GM19035 (cell line): ENCODE data around the gene MCIDAS.
A peak's percentile ranks its signal among the peaks of the same experiment; 100 is the strongest.

Experiments used
- ATAC-seq: cut with Tn5 transposase; IDR thresholded peaks from one replicate; pipeline ENCODE4 v1.9.1; 2021; ENCODE audit not compliant: unreplicated experiment

Gene MCIDAS

DNA sequence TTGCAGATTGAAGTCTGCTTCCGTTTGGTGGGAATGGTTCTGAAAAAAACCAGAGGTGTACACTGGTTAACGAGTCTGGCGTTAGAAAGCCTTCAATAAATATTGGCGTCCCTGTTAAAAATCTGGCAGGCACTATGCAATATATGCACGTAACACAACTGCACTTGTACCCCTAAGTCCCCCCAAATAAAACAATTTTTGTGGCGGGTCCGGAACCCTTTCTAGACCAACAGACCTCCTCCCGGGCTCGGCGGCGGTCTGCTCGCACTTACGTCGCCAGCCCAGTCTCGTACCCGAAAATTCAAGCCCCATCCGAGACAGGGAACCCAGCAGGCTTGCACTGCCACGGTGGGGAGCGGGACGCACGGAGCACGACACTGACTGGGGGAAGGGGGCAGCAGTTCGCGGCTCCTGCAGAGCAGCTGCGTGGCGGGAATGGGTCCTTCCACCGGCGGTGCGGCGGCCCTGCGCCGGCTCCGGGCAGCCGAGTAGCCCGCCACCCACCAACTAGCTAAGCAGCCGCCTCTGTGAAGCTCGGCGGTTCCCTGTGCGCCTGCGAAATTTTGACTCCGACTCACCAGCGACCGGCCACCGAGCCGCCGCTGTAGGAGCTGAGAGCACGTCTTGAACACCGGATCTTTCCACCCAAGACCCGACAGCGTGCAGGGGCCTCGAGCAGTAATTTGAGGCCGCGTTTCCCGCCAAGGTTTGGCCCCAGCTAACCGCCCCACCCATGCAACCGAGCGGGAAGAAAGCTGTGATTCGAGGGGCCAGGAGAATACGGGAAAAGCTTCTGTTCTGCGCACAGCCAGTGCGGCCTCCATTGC, 3.9 kb downstream of the MCIDAS start:
- no peak for ATAC-seq

DNA sequence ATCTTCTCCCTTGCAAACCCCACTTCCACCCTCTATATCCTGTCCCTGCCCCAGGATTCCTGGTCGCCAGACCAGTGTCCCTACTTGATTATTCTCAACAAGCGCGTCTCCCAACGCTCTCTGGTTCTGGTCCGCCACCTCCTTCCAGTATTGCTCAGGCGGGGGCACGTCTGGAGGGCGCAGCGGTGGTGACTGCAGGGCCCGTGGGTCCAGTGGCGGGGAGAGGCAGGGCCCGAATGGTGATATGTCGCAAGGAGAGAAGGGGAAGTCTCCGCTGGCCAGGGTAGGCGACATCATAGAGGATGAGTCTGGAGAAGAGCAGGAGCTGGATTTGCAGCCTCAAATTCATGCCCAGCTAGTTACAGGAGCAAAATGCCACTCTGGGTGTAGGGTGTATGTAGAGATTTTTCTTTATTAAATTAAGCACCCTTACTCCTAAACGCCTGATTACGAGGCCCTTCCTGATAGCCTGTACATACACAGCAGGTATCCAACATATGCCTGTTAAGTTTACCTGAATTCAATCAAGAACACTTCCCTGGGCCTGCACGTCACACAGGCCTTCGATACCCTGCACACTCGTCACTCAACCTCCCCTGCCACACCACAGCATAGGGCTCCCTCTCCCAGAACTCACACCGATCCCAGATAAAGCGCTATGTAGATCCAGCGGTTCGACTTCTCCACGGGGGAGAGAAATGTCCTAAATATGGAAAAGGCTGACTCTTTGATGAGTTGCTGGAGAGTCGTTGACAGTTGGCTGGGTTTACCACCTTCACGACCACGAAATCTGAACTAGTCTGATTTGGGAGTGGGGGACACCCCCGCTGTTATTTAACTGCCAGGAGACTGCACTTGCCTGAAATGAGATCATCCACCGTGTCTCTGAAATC, 4.8 kb downstream of the MCIDAS start:
- ATAC-seq = no peak

DNA sequence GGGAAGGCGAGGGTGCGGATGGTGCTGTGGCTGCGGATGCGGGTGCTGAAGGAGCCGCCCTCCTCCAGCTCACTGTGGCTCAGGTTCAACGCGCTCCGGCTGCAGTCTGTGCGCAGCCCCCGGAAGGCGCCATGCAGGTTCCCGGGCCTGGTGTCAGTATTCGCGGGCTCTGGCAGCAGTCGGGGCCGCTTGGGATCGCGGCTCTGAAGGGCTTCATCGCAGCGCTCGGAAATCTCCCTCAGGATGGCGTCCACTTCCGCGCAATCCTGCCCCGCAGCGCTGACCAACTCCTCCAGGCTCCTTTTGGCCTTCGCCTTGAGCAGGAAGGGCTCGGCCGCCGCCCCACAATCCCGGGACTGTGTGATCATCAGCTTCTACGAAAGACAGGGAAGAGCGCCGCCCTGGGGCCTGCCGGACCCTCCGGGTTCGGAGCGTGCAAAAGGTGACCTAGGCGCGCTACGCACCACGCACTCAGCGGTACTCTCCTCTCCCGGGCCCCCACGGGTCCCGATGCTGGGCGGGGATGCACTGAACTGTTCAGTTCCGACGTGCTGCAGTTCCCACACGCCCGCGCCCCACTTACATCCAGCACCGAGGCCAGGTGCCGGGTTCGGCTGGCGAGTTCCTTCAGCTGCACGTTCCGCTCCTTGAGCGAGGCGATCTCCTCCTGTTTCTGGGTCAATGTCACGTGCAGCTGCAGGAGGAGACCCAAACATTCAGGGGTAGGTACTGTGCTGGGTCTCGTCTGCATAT, 6.5 kb downstream of the MCIDAS start:
- ATAC-seq = no peak

GRCh38 chr5:55219770-55220169, 7.3 kb downstream of the MCIDAS start:
- no peak for ATAC-seq

GRCh38 chr5:55218967-55219366, 8.1 kb downstream of the MCIDAS start:
- no peak for ATAC-seq

- ATAC-seq = no peak
These were observed 15.8 kb downstream of the MCIDAS start for GRCh38 chr5:55211184-55211874.

- no peak for ATAC-seq
These were observed 22.1 kb downstream of the MCIDAS start for GRCh38 chr5:55205001-55205400.

- no peak for ATAC-seq
These were observed 36.0 kb downstream of the MCIDAS start for GRCh38 chr5:55191165-55191564.

DNA sequence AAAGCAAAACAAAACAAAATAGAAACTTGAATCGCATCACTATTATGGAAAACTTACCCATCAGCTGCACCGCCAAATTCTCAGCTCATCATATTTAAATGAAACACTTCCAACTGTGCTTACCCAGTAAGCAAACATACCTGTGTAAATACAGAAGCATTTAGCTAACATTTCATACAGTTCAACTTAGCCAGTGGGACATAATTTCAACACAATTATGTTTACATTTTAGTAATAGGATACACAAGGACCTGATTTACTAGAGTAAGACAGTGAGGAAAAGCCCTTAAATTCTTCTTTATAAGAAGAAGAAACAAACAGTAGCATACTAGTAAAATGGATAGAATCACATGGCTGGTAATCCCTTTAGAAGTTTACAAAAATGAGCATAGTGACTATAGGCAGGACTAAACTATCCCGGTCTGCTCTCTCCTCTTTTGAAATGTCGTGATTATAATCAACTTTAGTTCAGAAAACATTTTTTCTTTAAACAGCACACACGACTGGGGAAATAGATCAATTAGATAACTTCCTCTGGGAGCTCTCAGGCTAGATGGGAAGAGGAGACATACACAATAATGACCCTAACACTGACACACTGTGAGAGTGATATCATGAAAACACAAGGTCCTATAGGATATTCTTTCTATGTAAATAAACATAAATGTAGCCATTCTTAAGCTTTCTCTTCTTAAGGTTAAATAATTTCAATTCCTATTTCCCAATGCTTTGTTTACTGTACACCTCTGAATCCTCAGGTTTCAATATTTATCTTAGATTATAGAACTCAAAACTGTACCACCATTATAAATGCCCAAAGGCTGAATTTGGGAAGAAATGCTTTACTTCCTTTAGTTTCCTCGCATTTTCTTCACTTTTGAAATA, 38.2 kb downstream of the MCIDAS start:
- no peak for ATAC-seq

- no peak for ATAC-seq
These were observed 39.7 kb downstream of the MCIDAS start for GRCh38 chr5:55187370-55187769.

DNA sequence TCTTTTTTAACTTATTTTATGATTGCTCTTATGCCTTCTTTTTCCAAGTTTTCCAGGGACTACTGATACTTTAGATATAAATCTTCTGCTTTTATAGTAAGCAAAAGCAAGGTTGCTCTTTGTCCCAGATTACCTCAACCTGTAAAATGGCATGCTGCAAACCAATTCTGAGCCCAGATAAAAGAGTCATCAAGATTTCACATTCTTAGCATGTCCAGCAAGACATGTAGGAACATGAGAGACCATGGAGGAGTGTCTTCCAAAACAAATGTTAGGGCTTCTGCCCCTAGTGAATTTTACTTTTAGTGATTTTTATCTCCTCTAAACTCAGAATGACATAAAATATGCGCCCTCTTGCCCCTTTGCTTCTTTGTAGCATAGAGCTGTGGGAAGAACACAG, 47.1 kb downstream of the MCIDAS start:
- ATAC-seq = no peak

DNA sequence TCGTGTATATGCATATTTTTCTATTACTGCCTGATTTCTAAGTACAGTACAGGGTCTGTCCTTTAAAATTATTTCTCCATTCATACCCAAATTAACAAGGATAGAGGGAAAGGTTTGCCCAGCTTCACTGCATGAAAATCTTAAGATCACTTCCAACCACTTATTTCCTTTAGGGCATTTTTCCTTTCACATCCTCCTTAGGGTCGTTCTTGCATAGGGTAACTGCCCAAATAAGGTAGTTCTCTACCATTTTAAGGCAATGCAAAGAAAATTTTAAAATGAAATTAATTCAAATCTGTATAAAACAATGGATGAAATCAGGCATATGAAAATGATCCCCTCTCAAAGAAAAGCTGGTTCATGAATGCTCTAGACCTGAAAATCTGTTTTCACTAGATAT, 50.0 kb downstream of the MCIDAS start:
- no peak for ATAC-seq

DNA sequence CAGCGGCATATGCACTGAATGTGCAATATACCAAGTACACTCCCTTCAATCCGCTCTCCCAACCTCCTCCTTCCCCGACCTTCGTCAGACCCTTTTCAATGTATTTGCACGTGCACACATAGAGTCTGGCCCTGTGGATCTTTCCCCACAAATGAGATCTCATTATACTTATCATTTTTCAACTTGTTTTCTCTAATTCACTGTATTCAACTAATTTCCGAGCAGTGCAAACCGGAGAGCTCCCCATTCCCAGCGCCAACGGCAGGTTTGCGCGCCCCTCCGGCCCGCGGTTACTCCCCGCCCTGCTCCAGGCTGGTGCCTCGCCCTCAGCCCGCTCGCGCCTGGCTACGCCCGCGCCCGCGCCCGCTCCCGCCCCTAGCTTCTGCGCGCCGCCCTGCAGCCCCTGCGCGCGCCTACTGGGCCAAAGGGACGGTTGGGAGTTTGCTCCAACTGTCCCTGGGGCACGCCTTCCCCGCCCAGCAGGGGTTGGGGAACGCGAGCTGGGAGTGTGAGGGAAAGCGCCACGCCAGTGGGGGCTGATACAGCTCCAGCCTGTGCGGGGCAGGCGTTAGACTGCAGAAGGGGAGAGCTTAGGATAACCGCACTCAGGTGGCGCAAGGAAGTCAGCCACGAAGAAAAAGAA, 50.8 kb downstream of the MCIDAS start:
- ATAC-seq = no peak

GRCh38 chr5:55175781-55176175, 51.3 kb downstream of the MCIDAS start:
- ATAC-seq = no peak

GRCh38 chr5:55173687-55174230, 53.4 kb downstream of the MCIDAS start:
- ATAC-seq = peak; percentile 7

DNA sequence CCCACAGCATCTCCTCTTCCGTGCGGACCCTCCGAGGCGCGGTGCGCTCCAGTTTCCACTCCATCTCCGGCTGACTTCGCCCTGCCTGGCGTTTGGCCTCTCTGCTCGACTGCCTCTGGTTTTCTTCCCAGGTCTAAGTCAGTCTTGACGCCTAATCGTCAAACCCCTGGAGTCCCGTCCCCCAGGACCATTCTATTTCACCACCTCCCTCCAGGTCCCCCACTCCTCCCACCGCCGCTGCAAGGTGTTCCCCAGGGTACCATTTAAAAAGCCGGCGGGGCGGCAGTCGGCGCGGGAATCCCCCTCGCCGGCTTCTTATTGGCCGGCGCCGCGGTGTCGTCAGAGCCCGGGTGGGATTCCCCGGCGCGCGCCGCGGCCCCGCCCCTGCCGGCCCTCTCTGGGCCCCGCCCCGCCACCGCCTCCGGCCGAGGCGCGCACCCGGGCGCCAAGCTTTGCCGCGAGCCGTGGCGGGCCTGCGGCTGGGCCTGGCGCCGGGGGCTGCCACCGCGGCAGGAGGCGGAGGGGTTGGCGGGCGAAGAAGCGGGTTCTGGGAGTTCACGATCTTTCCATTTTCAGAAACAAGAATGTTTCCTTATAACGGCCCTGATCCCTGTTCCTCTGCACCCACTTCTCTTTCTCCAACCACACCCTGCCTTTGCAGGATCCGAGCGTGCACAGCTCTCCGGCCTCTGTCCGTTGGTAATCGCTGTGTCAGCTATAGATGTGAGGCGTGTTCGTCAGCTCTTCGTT, 54.0 kb downstream of the MCIDAS start, which contains the start of gene CDC20B:
CDC20B (minus strand) TSS at position 241 of the 750 bp plus-strand sequence; CDS start at position 64, 177 bp downstream.
- ATAC-seq = peak; percentile 91

- ATAC-seq = peak; percentile 50
These were observed 54.8 kb downstream of the MCIDAS start for GRCh38 chr5:55172051-55172899.
